GM19238 (cell line): ENCODE results near the gene YJEFN3.

Source experiments
- DNase-seq: peaks from one replicate; pipeline ENCODE4 v3.0.0; 2011; ENCODE audit warnings: low spot score; ENCODE audit not compliant: insufficient read length

Gene YJEFN3

DNA sequence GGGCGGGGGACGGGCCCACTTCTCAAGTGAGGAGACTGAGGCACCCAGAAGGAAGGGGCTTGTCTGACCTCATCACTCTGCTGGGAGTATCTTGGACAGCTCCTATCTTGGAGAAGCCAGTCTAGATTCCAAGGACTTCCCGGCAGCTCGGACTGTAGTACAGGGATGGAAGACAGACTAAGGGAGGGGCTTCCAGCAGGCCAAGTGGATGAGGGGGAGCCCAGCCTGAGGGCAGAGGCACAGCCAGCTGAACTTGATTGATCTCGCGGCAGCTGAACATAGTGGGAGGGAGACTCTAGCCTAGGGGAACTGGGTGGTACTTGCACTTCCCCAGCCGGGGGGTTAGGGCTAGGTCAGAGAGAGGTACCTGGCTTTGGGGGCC lies 10.1 kb downstream of the YJEFN3 start:
- DNase-seq: no peak

DNA sequence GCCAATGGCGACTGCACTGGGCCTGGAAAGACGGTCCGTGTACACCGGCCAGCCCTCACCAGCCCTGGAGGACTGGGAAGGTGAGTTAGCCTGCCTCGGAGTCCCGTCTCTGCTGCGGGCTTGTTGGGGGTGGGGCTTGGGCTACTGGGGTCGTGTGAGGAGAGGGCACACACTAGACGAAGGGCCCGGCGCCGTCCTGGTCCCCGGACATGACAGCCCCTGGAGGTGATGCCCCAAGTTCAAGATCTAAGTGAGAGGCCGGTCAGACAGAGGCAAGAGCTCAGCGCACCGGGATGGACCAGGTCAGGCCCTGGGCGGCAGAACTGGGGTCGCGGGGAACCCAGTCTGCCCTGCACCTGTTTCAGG lies 11.0 kb downstream of the YJEFN3 start:
- no peak for DNase-seq

DNA sequence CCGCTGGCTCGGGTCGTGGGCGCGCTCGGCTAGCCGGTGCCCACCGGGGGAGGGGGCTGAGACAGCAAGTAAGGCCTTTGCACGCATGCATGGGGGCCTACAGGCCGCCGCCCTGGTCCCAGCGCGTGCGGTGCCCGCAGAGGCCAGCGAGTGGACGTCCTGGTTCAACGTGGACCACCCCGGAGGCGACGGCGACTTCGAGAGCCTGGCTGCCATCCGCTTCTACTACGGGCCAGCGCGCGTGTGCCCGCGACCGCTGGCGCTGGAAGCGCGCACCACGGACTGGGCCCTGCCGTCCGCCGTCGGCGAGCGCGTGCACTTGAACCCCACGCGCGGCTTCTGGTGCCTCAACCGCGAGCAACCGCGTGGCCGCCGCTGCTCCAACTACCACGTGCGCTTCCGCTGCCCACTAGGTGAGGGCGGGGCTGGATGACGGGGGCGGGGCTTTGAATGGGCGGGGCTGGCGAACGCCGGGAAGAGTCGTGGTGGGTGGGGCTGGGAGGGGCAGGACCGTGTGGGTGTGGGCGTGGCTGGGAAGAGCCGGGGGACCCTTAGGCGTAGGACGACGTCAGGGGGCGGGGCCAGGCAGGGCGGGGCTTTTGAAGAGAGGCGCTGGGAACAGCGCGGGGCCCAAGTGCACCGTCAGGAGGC lies 11.5 kb downstream of the YJEFN3 start:
- DNase-seq: no peak

GRCh38 chr19:19540715-19541515 lies 12.2 kb downstream of the YJEFN3 start:
- DNase-seq: peak; percentile 64

DNA sequence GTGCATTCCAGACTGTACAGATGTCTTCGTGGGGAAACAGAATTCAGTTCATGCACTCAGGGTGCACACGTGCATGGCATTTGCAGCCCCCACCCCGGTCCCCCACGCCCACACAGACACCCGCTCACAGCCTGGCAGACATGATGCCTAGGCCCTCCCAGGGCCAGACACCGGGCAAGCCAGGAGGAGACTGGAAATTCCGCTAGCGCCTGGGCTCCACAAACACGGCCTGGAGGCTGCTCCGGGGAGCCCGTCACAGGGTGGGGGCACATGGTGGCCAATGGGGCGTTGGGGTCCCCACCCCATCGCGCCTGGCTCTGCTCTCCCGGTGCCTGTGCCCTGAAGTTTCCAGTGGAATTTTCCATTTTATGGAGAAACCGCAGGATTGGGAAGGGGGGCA lies 12.9 kb downstream of the YJEFN3 start:
- no peak for DNase-seq

- DNase-seq: no peak
Measured at GRCh38 chr19:19542507-19542906, 13.8 kb downstream of the YJEFN3 start.

DNA sequence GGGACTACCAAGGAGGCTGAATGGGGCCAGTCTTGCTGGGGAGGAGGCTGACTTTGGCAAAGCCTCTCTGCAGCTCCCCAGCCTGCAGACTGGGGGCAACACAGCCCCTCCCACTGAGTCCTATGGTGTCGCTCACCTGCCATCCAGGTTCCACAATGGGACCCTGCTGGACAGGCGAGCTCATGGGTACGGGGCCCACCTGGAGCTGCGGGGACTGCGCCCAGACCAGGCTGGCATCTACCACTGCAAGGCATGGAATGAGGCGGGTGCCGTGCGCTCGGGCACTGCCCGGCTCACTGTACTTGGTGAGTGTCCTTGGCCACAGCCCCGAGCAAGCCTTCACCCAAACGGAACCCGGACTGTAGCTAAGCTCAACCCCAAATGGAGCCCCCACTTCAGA lies 14.4 kb downstream of the YJEFN3 start:
- DNase-seq: no peak

- no peak for DNase-seq
Measured at GRCh38 chr19:19543640-19544039, 14.9 kb downstream of the YJEFN3 start.

- no peak for DNase-seq
Measured at GRCh38 chr19:19544257-19544953, 15.7 kb downstream of the YJEFN3 start.

GRCh38 chr19:19544954-19545591 lies 16.4 kb downstream of the YJEFN3 start:
- no peak for DNase-seq

GRCh38 chr19:19545707-19546106 lies 17.0 kb downstream of the YJEFN3 start:
- DNase-seq: no peak

DNA sequence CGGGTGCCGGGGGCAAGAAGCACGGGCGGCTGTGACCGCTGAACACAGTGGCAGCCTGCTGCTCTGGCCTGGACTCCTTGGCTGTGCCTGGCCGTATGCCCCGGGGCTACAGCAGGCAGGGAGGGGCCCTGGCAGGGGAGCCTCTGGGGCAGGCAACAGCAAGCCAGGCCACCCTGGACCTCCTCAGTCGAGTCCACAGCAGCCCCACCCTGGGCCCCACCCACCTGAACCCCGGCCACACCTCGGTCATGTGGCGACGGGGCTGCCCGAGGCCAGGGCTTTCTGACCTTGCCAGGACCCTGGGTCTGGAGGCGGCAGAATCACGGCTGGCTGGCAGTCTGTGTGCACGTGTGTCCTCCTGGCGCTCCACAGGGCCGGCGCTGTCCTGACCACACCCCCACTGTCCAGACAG lies 18.0 kb downstream of the YJEFN3 start:
- no peak for DNase-seq

DNA sequence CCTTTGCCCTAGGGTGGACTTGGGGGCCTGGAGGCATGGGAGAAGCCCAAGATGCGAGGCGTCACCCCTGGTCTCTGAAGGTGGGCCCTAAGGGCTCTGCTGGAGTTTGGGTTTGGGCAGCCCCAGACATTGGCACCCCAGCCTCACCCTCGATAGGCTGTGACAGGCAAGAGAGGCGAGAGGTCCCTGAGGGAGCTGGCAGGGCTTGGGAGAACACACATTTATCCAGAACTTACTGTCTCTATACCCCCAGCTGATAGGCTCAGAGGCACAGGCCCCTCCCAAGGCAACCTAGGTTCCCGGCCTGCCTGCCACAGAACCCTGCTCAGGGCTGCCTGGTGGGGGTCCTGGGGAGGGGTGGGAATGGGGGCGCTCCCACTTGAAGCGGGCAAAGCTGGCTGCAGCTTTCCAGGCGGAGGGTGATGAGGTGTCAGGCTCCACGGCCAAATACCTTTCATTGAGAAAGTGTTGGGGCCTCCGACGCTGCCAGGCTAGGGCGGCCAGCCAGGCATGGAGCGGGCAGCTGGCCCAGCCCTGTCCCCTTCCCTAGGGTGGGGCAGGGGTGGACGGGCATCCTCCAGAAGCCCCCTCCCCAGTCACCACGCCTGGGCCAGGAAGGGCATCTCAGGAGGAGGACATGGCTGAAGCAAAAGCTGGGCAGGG lies 19.1 kb downstream of the YJEFN3 start:
- DNase-seq: no peak

DNA sequence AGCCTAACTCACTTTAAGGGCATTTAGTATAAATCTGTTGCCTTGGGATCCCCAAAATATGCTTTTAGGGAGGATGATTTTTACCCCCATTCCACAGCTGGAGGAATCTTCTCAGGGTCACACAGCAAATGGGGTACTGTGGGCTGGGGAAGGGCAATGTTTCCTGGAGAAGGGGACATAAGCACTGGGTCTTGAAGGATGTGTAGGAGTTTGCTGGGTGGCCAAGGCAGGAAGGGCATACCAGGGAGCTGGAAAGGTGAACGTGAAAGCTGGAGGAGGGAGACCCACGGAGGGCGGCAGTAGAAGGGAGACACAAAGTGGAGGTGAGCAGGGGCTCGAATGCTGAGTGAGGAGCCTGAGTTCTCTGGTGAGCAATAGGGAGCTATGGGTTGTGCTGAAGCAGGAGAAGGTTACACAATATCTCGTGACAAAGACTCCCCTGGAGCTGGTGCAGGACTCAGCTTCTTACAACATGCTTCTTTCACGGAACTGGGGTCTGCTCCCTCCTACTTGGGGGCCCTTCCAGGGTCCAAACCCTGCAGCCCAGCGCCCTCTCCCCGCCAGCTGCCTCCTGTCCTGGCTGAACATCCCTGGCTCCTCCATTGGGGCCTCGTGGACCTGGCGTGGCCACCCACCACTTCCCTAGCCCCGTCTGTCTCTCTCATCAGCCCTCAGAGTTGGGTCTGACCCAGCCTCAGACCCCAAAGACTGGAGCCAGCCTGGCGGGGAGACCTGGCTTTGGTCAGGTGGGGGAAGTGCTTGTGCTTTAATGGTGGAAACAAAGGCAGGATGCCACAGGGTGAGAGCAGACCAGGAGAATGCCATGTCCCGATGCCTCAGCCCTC lies 20.4 kb downstream of the YJEFN3 start:
- no peak for DNase-seq

GRCh38 chr19:19549804-19550464 lies 21.2 kb downstream of the YJEFN3 start:
- DNase-seq: no peak

DNA sequence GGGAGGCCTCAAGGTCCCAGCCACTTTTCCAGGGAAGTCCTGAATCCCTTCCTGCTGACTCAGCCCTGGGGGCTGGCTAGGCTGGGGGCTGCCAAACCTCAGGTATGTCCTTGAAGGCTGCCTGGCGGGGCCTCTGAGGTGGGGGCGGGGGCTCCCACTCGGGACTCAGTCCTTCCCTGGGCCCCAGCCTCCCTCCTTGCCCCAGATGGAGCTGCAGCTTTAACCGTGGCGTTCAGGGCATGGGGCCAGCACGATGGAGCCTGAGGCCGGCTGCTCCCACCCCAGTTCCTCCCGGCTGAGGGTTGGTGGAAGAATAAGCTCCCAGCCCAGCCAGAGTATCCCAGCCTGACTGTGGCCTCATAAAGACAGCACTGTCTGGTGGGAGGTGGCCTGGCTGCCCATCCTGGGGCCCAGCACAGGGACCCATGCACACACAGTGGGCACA lies 21.8 kb downstream of the YJEFN3 start:
- no peak for DNase-seq

GRCh38 chr19:19550972-19551852 lies 22.5 kb downstream of the YJEFN3 start:
- no peak for DNase-seq

DNA sequence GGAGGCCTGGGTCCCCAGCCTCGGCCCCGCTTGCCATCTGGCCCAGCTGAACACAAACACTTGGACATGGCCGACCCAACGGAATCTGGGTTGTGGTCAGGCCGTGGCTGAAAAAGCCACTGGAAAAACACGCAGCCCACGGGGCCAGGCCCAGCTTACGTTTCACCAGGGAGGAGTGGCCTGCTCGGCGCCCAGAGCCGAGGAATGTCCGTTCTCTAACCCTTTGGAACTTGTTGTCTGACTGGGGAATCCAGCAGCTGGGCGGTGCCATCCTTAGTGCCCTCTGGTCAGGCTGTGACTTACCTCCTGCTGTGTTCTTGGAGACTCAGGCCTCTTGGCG lies 23.1 kb downstream of the YJEFN3 start:
- no peak for DNase-seq

DNA sequence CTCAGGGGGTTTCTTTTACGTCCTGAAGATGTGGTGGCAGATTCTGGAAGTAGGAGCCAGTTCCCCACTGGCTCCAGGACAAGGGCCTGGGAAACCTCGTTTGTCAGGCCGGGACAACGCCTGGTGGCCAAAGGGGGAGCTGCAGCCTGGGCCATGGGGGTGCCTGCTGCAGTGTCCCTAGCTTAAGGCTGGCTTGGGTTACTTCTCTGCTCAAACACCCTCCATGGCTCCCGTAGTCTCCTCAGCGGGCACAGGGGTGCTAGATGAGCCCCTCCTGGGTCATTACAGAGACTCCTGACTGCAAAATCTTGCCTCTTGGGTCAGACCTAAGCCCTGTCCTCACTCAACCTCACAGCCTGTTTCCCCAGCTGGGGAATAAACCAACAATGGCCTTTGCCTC lies 24.1 kb downstream of the YJEFN3 start:
- DNase-seq: no peak
